Stimulated activated naive CD8-positive, alpha-beta T cell treated with anti-CD3 and anti-CD28 coated beads, Interleukin-15, Interleukin-2, amounts not matched to agents 100 ng/mL and 50 ng/mL, for 24 hours (primary cell): Measurements from ENCODE around the gene PDPR.
"Not testable (repeated sequence)": the region's sequence is repeated elsewhere in the genome, so short reads cannot be mapped to it uniquely, and the experiment has no call there.

Experiments
- H3K27ac Mint-ChIP-seq: one replicate; pipeline ENCODE4 v1.8.0; 2021; ENCODE audit warnings: mild to moderate bottlenecking, mixed read lengths
- H3K27me3 Mint-ChIP-seq: one replicate; pipeline ENCODE4 v1.8.0; 2021; ENCODE audit warnings: mixed read lengths
- H3K36me3 Mint-ChIP-seq: one replicate; pipeline ENCODE4 v1.8.0; 2021; ENCODE audit warnings: low read depth, mixed read lengths
- H3K4me1 Mint-ChIP-seq: one replicate; pipeline ENCODE4 v1.8.0; 2021; ENCODE audit warnings: low read depth, mixed read lengths
- H3K4me3 Mint-ChIP-seq: one replicate; pipeline ENCODE4 v1.8.0; 2021; ENCODE audit warnings: mild to moderate bottlenecking, mixed read lengths
- H3K9me3 Mint-ChIP-seq: one replicate; pipeline ENCODE4 v1.8.0; 2021; ENCODE audit warnings: mixed read lengths

Gene PDPR

GRCh38 chr16:70166688-70167087 is 52.6 kb downstream of the PDPR start:
- not testable (repeated sequence) for H3K27me3 Mint-ChIP-seq, H3K9me3 Mint-ChIP-seq, H3K4me3 Mint-ChIP-seq, H3K4me1 Mint-ChIP-seq, H3K36me3 Mint-ChIP-seq, H3K27ac Mint-ChIP-seq

GRCh38 chr16:70173212-70173837 is 59.2 kb downstream of the PDPR start, which contains the start of gene CLEC18C:
Gene CLEC18C (plus strand): TSS chr16:70173787. CDS start chr16:70174279, 492 bp downstream.
- H3K27me3 Mint-ChIP-seq, H3K36me3 Mint-ChIP-seq, H3K9me3 Mint-ChIP-seq, H3K4me1 Mint-ChIP-seq, H3K27ac Mint-ChIP-seq, H3K4me3 Mint-ChIP-seq: not testable (repeated sequence)

DNA sequence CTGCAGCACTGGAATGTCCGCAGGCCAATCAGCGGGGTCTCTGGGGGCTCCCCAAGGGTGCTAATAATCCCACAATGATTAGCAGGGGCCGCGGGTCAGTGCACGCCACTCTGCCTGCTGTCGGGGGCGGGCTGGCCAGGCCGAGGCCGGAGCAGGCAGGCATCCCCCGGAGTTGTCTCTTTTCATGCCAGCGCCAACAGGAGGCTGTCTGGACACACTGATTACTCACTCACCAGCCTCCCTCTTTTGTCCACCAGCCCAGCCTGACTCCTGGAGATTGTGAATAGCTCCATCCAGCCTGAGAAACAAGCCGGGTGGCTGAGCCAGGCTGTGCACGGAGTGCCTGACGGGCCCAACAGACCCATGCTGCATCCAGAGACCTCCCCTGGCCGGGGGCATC is 59.8 kb downstream of the PDPR start:
- not testable (repeated sequence) for H3K36me3 Mint-ChIP-seq, H3K27me3 Mint-ChIP-seq

GRCh38 chr16:70174387-70174932 is 60.3 kb downstream of the PDPR start:
- H3K27ac Mint-ChIP-seq, H3K4me1 Mint-ChIP-seq, H3K36me3 Mint-ChIP-seq, H3K27me3 Mint-ChIP-seq, H3K4me3 Mint-ChIP-seq, H3K9me3 Mint-ChIP-seq: not testable (repeated sequence)

More for the DNA sequence above, 59.8 kb downstream of the PDPR start:
- H3K27ac Mint-ChIP-seq, H3K4me1 Mint-ChIP-seq, H3K9me3 Mint-ChIP-seq, H3K4me3 Mint-ChIP-seq: not testable (repeated sequence)

DNA sequence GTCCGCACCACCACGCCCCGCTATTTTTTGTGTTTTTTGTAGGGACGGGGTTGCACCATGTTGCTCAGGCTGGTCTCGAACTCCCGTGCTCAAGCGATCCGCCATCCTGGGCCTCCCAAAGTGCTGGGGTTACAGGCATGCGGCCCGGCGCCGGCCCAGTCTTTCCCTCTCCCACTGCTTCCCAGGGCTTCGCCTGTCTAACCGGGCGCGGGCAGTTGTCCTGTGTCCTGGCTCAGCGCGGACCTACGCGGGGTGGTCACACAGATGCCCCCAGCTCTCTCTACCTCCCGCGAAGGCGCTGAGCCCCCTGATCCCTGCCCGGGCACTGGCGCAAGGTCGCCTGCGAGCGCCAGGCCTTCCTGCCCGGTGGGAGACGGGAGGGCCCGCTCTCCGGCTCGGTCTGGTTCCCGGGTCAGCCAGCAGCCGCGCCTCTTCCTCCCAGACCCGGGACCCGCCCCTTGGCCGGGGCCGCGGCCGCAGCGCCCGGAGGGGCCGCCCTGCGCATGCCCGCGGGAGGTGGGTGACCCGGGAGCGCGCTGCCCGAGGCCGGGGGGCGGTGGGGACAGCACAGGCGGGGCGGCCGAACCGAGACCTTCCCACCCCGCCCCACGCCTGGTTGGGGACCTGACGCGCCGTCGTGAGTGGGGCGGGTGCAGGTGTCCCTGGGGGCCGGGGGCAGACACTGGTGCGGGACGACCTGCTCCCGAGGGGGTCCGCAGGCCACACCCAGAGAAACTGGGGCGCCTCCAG is 73.9 kb downstream of the PDPR start:
- not testable (repeated sequence) for H3K9me3 Mint-ChIP-seq, H3K27ac Mint-ChIP-seq, H3K4me1 Mint-ChIP-seq, H3K27me3 Mint-ChIP-seq, H3K36me3 Mint-ChIP-seq, H3K4me3 Mint-ChIP-seq

DNA sequence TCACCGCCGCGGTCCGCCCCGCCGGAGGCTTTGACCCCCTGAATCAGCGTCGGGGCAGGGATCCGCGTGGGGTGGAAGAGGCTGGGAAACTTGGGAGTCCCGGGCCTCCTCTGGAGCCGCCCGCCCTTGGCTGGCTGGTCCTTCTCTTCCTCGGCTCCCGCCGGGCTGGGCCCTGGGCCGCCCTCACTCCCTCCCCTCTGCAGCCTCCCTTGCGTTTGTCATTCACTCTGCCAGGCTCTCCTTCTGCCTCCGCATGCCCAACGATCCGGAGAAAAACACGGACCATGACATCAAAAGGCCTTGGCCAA is 74.4 kb downstream of the PDPR start:
- H3K36me3 Mint-ChIP-seq, H3K27me3 Mint-ChIP-seq, H3K9me3 Mint-ChIP-seq, H3K4me1 Mint-ChIP-seq, H3K27ac Mint-ChIP-seq, H3K4me3 Mint-ChIP-seq: not testable (repeated sequence)

GRCh38 chr16:70190574-70190973 is 76.4 kb downstream of the PDPR start:
- not testable (repeated sequence) for H3K9me3 Mint-ChIP-seq, H3K4me1 Mint-ChIP-seq, H3K27me3 Mint-ChIP-seq, H3K4me3 Mint-ChIP-seq, H3K27ac Mint-ChIP-seq, H3K36me3 Mint-ChIP-seq

- H3K4me1 Mint-ChIP-seq, H3K36me3 Mint-ChIP-seq, H3K9me3 Mint-ChIP-seq, H3K4me3 Mint-ChIP-seq, H3K27ac Mint-ChIP-seq, H3K27me3 Mint-ChIP-seq: not testable (repeated sequence)
Observed at GRCh38 chr16:70196683-70197300, 82.7 kb downstream of the PDPR start.

DNA sequence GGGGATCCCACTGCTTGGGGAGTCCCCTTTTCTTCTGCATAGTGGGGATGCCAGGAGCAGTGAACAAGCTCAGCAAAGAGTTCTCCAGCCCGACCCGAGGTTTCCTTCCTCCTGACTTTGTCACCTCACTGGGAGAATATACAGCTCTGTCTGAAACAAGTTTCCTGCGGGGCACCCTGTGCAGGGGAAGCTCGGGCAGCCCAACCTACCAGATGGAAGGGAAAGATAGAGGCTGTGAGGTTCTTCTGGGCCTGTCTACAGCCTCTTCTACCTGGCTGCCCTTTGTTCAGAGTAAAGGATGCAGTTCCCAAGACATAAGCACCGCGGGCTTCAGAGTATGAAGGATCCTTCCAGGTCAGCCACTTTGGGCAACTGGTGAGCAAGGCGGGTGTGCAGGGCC is 83.5 kb downstream of the PDPR start:
- not testable (repeated sequence) for H3K4me3 Mint-ChIP-seq, H3K27ac Mint-ChIP-seq, H3K36me3 Mint-ChIP-seq, H3K4me1 Mint-ChIP-seq, H3K27me3 Mint-ChIP-seq, H3K9me3 Mint-ChIP-seq

GRCh38 chr16:70198230-70198629 is 84.1 kb downstream of the PDPR start:
- H3K9me3 Mint-ChIP-seq, H3K27me3 Mint-ChIP-seq, H3K27ac Mint-ChIP-seq, H3K36me3 Mint-ChIP-seq, H3K4me1 Mint-ChIP-seq, H3K4me3 Mint-ChIP-seq: not testable (repeated sequence)

DNA sequence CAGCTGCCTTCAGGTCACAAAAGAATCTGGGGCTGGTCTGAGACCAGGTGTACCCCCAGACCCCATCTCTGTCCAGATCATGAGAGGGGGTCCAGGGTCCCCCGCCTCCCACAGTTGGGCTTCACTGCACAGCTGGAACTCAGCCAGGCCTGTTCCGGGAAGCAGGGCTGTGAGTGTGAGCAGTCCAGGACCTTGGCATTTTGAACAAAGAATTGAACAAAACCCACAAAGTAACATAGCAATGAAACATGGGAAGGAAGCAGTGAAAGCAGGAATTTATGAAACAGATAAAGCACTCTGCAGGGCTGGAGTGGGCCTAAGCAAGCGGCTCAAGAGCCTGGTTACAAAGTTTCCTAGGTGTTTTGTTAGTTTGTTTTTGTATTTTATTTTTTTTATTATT is 84.5 kb downstream of the PDPR start:
- not testable (repeated sequence) for H3K27me3 Mint-ChIP-seq, H3K4me1 Mint-ChIP-seq, H3K4me3 Mint-ChIP-seq, H3K9me3 Mint-ChIP-seq, H3K27ac Mint-ChIP-seq, H3K36me3 Mint-ChIP-seq

GRCh38 chr16:70199170-70199569 is 85.0 kb downstream of the PDPR start:
- H3K4me1 Mint-ChIP-seq, H3K4me3 Mint-ChIP-seq, H3K36me3 Mint-ChIP-seq, H3K27me3 Mint-ChIP-seq, H3K27ac Mint-ChIP-seq, H3K9me3 Mint-ChIP-seq: not testable (repeated sequence)

DNA sequence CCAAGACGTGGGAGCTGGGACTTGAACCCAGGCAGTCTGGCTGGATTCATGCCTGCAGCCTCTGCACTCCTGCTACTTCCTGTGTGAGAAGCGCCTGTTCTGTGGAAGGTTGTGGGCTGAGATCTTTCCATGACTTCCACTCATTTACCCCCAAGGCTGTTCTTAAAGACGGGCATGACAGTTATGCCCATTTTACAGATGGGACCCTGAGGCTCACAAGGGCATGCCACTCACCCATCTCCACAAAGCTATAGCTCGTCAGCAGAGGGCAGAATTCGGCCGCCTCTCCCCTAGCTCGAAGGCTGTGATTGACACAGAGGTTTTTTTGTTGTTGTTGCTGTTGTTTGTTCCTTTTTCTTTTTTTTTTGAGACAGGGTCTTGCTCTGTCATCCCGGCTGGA is 85.9 kb downstream of the PDPR start:
- not testable (repeated sequence) for H3K4me1 Mint-ChIP-seq, H3K27ac Mint-ChIP-seq, H3K36me3 Mint-ChIP-seq, H3K4me3 Mint-ChIP-seq, H3K27me3 Mint-ChIP-seq, H3K9me3 Mint-ChIP-seq

- H3K27me3 Mint-ChIP-seq, H3K36me3 Mint-ChIP-seq, H3K4me3 Mint-ChIP-seq, H3K4me1 Mint-ChIP-seq, H3K9me3 Mint-ChIP-seq, H3K27ac Mint-ChIP-seq: not testable (repeated sequence)
Observed at GRCh38 chr16:70203508-70203907, 89.4 kb downstream of the PDPR start.

DNA sequence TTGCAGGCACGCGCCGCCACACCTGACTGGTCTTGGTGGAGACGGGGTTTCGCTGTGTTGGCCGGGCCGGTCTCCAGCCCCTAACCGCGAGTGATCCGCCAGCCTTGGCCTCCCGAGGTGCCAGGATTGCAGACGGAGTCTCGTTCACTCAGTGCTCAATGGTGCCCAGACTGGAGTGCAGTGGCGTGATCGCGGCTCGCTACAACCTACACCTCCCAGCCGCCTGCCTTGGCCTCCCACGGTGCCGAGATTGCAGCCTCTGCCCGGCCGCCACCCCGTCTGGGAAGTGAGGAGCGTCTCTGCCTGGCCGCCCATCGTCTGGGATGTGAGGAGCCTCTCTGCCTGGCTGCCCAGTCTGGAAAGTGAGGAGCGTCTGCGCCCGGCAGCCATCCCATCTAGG is 89.9 kb downstream of the PDPR start:
- not testable (repeated sequence) for H3K9me3 Mint-ChIP-seq, H3K4me3 Mint-ChIP-seq, H3K4me1 Mint-ChIP-seq, H3K27me3 Mint-ChIP-seq, H3K36me3 Mint-ChIP-seq, H3K27ac Mint-ChIP-seq
